Measurements from ENCODE around the gene BICDL1. TPM values are rescaled to one million over a fixed set of nuclear protein-coding genes. Genes with fewer than 3 reads are reported as not detected.

Gene BICDL1
- total and polyA plus RNA-seq, 10 of the 15 experiments (the other 5 are each of a cell fraction or from before 2014, with no cell fraction given), result 0.72 to 12.3 (median 4.2) TPM

DNA sequence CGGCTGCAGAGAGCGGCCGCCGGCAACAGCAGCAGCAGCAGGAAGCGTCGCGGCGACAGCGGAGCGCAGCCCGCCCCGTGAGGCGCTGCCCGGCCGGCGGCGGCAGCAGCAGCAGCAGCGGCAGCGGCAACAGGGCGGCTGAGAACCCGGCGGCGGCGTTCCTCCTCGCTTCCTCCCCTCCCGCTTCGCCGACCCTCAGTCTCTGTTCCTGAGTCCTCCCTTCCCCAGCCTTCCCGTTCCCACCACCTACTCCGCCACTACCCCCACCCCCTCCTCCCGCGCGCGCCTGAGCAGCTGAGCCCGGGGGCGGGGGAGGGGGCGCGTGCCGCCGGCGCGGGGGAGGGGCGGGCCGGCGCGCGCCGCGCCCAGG lies 310 bp downstream of the BICDL1 start (continued):
- TF ChIP-seq, protein P1, sequence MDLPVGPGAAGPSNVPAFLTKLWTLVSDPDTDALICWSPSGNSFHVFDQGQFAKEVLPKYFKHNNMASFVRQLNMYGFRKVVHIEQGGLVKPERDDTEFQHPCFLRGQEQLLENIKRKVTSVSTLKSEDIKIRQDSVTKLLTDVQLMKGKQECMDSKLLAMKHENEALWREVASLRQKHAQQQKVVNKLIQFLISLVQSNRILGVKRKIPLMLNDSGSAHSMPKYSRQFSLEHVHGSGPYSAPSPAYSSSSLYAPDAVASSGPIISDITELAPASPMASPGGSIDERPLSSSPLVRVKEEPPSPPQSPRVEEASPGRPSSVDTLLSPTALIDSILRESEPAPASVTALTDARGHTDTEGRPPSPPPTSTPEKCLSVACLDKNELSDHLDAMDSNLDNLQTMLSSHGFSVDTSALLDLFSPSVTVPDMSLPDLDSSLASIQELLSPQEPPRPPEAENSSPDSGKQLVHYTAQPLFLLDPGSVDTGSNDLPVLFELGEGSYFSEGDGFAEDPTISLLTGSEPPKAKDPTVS (IDR thresholded peaks at IDR 0.05; ENCODE audit: low read depth, low read length), result no peak
- TF ChIP-seq CBFB (IDR thresholded peaks at IDR 0.05; ENCODE audit: low read depth) (no peak), EGR1 (IDR thresholded peaks at IDR 0.05; ENCODE audit: borderline replicate concordance in 1 of 2, low read depth in 2 of 2, low read length in 2 of 2) (peak in 1 of 2 experiments; percentile 35; a peak in 1 of 3 replicates), KDM1A (IDR thresholded peaks at IDR 0.05; ENCODE audit: borderline replicate concordance) (no peak), SIX5 (IDR thresholded peaks at IDR 0.05; ENCODE audit: low read depth, low read length, severe bottlenecking) (no peak), GATAD2B (conservative IDR thresholded peaks at IDR 0.05; ENCODE audit: low read depth) (0 out of 2 replicates have a peak, but pooled peaks have one; percentile 15), TBL1XR1 (IDR thresholded peaks at IDR 0.05; ENCODE audit: low read depth, low read length) (no peak), RB1 (IDR thresholded peaks at IDR 0.05; ENCODE audit: borderline replicate concordance) (no peak), CHD1 (IDR thresholded peaks at IDR 0.05; ENCODE audit: low read depth, low read length) (no peak), MEF2A (IDR thresholded peaks at IDR 0.05; ENCODE audit: insufficient read depth, low read depth, low read length) (no peak), RFX5 (IDR thresholded peaks at IDR 0.05; ENCODE audit: low read depth, low read length) (no peak), MEF2B (IDR thresholded peaks at IDR 0.05; ENCODE audit: partially characterized antibody, poor library complexity, severe bottlenecking) (no peak), STAT1 (conservative IDR thresholded peaks at IDR 0.05) (no peak)
- TF ChIP-seq, protein P2, sequence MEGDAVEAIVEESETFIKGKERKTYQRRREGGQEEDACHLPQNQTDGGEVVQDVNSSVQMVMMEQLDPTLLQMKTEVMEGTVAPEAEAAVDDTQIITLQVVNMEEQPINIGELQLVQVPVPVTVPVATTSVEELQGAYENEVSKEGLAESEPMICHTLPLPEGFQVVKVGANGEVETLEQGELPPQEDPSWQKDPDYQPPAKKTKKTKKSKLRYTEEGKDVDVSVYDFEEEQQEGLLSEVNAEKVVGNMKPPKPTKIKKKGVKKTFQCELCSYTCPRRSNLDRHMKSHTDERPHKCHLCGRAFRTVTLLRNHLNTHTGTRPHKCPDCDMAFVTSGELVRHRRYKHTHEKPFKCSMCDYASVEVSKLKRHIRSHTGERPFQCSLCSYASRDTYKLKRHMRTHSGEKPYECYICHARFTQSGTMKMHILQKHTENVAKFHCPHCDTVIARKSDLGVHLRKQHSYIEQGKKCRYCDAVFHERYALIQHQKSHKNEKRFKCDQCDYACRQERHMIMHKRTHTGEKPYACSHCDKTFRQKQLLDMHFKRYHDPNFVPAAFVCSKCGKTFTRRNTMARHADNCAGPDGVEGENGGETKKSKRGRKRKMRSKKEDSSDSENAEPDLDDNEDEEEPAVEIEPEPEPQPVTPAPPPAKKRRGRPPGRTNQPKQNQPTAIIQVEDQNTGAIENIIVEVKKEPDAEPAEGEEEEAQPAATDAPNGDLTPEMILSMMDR (IDR thresholded peaks at IDR 0.05 in 2 of 3, conservative IDR thresholded peaks at IDR 0.05 in 1 of 3; ENCODE audit: control insufficient read depth in 2 of 3, extremely low read depth in 1 of 3, insufficient read depth in 1 of 3, low read depth in 3 of 3, low read length in 3 of 3), result no peak
- TF ChIP-seq, protein P3, sequence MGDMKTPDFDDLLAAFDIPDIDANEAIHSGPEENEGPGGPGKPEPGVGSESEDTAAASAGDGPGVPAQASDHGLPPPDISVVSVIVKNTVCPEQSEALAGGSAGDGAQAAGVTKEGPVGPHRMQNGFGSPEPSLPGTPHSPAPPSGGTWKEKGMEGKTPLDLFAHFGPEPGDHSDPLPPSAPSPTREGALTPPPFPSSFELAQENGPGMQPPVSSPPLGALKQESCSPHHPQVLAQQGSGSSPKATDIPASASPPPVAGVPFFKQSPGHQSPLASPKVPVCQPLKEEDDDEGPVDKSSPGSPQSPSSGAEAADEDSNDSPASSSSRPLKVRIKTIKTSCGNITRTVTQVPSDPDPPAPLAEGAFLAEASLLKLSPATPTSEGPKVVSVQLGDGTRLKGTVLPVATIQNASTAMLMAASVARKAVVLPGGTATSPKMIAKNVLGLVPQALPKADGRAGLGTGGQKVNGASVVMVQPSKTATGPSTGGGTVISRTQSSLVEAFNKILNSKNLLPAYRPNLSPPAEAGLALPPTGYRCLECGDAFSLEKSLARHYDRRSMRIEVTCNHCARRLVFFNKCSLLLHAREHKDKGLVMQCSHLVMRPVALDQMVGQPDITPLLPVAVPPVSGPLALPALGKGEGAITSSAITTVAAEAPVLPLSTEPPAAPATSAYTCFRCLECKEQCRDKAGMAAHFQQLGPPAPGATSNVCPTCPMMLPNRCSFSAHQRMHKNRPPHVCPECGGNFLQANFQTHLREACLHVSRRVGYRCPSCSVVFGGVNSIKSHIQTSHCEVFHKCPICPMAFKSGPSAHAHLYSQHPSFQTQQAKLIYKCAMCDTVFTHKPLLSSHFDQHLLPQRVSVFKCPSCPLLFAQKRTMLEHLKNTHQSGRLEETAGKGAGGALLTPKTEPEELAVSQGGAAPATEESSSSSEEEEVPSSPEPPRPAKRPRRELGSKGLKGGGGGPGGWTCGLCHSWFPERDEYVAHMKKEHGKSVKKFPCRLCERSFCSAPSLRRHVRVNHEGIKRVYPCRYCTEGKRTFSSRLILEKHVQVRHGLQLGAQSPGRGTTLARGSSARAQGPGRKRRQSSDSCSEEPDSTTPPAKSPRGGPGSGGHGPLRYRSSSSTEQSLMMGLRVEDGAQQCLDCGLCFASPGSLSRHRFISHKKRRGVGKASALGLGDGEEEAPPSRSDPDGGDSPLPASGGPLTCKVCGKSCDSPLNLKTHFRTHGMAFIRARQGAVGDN (IDR thresholded peaks at IDR 0.05), result no peak
- TF ChIP-seq, protein P4, sequence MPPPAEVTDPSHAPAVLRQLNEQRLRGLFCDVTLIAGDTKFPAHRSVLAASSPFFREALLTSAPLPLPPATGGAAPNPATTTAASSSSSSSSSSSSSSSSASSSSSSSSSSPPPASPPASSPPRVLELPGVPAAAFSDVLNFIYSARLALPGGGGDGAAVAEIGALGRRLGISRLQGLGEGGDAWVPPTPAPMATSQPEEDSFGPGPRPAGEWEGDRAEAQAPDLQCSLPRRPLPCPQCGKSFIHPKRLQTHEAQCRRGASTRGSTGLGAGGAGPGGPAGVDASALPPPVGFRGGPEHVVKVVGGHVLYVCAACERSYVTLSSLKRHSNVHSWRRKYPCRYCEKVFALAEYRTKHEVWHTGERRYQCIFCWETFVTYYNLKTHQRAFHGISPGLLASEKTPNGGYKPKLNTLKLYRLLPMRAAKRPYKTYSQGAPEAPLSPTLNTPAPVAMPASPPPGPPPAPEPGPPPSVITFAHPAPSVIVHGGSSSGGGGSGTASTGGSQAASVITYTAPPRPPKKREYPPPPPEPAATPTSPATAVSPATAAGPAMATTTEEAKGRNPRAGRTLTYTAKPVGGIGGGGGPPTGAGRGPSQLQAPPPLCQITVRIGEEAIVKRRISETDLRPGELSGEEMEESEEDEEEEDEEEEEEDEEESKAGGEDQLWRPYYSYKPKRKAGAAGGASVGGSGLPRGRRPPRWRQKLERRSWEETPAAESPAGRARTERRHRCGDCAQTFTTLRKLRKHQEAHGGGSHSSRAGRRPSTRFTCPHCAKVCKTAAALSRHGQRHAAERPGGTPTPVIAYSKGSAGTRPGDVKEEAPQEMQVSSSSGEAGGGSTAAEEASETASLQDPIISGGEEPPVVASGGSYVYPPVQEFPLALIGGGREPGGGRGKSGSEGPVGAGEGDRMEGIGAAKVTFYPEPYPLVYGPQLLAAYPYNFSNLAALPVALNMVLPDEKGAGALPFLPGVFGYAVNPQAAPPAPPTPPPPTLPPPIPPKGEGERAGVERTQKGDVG (CRISPR knock-in tag; IDR thresholded peaks at IDR 0.05), result no peak
- TF ChIP-seq, protein P5, sequence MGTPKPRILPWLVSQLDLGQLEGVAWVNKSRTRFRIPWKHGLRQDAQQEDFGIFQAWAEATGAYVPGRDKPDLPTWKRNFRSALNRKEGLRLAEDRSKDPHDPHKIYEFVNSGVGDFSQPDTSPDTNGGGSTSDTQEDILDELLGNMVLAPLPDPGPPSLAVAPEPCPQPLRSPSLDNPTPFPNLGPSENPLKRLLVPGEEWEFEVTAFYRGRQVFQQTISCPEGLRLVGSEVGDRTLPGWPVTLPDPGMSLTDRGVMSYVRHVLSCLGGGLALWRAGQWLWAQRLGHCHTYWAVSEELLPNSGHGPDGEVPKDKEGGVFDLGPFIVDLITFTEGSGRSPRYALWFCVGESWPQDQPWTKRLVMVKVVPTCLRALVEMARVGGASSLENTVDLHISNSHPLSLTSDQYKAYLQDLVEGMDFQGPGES (IDR thresholded peaks at IDR 0.05), result no peak
- TF ChIP-seq, protein P6, sequence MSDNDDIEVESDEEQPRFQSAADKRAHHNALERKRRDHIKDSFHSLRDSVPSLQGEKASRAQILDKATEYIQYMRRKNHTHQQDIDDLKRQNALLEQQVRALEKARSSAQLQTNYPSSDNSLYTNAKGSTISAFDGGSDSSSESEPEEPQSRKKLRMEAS (IDR thresholded peaks at IDR 0.05; ENCODE audit: low read depth, low read length), result no peak
